Measurements from ENCODE around the gene RECK. TPM values are rescaled to one million over a fixed set of nuclear protein-coding genes. Genes with fewer than 3 reads are reported as not detected.

The RECK gene
- total RNA-seq, 1 donor from 2014 or later = 5.4 TPM

- Histone ChIP-seq H3K36me3 (no peaks in the 10 kb centered on the region), H3K9me3 (replicated peaks) (no peaks in the 10 kb centered on the region), H3K27me3 (ENCODE audit: low read depth) (peaks cover 20% of the 10 kb centered on the region), H3K27ac (replicated peaks) (peak overlapping the region; percentile 74), H3K4me1 (peaks cover 37% of the 10 kb centered on the region), H3K4me3 (peak overlapping the region; percentile 92)
- no peak for TF ChIP-seq CTCF (IDR thresholded peaks at IDR 0.05; ENCODE audit: borderline replicate concordance)
- no peak for DNase-seq
- intact Hi-C loops (cut with micrococcal nuclease) = no loop called here
Measured at GRCh38 chr9:36136894-36137391, 100.2 kb downstream of the RECK start.

GRCh38 chr9:36137392-36138004 is 100.8 kb downstream of the RECK start:
- TF ChIP-seq CTCF (IDR thresholded peaks at IDR 0.05; ENCODE audit: borderline replicate concordance) = no peak
- peaks cover 20% of the 10 kb centered on the region for H3K27me3 ChIP-seq (ENCODE audit: low read depth)
- H3K4me1 ChIP-seq = peaks cover 43% of the 10 kb centered on the region
- peak overlapping the region; percentile 92 for H3K4me3 ChIP-seq
- intact Hi-C loops (cut with micrococcal nuclease) = no loop called here
- no peak for DNase-seq
- no peaks in the 10 kb centered on the region for H3K9me3 ChIP-seq (replicated peaks)
- no peaks in the 10 kb centered on the region for H3K36me3 ChIP-seq
- H3K27ac ChIP-seq (replicated peaks) = peak overlapping the region; percentile 74

DNA sequence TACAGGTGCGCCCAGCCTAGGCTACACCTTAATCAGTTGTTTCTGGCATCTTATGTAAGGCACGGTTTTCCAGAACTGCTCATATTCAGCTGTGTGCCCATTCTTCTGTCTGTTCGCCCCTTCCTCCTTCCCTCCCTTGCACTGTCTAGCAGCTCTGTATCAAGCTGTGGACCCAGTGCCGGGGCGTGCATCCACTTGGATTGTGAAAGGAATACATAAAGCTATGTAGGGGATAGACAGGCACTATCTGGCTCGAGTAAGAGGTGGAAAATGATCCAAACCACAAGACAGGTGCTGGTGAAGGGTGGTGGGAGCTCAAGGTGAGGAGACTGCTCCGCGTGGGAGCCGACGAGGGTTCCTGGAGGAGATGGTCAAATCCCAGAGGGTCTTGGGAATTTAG is 101.8 kb downstream of the RECK start:
- TF ChIP-seq CTCF (IDR thresholded peaks at IDR 0.05; ENCODE audit: borderline replicate concordance) = no peak
- Histone ChIP-seq H3K27ac (replicated peaks) (no peak overlapping the region), H3K36me3 (no peaks in the 10 kb centered on the region), H3K27me3 (ENCODE audit: low read depth) (peaks cover 20% of the 10 kb centered on the region), H3K9me3 (replicated peaks) (no peaks in the 10 kb centered on the region), H3K4me1 (peaks cover 53% of the 10 kb centered on the region), H3K4me3 (no peak overlapping the region)
- no peak for DNase-seq
- intact Hi-C loops (cut with micrococcal nuclease) = no loop called here

- intact Hi-C loops (cut with micrococcal nuclease) = no loop called here
- H3K27ac ChIP-seq (replicated peaks) = no peak overlapping the region
- TF ChIP-seq CTCF (IDR thresholded peaks at IDR 0.05; ENCODE audit: borderline replicate concordance) = no peak
- no peak overlapping the region for H3K4me3 ChIP-seq
- no peaks in the 10 kb centered on the region for H3K9me3 ChIP-seq (replicated peaks)
- H3K4me1 ChIP-seq = peaks cover 54% of the 10 kb centered on the region
- peaks cover 20% of the 10 kb centered on the region for H3K27me3 ChIP-seq (ENCODE audit: low read depth)
- no peak for DNase-seq
- H3K36me3 ChIP-seq = no peaks in the 10 kb centered on the region
Measured at GRCh38 chr9:36138901-36139300, 102.2 kb downstream of the RECK start.

DNA sequence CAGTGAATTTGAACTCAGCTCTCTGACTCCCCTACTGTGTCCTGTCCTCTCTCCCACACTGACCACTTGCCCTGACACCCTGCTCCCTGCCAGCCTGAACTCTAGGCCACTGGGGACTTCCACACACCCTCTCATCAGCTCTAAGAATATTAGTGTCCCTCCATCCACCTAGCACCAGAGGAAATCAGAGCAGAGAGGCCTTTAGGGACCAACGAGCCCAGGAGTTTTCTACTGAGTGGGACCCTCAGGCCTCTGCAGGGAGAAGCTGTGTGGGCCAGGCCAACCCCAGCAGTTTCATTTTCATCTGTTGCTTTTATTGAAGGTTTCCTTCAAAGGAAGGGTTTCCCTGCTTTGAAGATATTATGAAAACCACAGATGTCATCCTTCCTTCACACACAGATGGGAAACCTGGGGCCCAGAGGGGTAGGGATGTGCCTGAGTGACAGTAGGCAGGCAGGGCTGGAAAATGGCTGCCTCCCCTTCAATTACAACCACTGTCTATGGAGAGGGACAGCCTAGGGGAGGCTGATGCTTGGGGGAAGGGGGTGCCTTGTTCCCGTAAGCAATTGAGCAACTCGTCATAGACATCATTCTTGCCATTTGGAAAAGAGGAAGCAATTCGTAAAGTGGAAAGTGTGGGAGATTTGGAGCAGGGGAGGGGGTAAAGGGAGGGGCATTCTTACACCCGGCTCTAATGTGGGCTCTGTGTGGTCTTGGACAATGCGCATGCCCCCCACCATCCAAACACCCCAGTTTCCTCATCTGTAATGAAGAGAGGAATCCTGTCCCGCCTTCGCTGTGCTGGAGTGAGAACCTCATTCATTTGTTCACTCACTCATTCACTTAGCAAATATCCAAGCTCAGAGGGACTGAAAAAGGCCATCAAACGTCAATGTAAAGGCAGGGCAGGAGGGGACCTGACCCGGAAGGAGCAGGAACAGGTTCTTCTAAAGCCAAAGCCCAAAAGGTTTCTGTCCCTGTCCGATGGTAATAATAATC is 103.7 kb downstream of the RECK start:
- no peak overlapping the region for H3K4me3 ChIP-seq
- peaks cover 20% of the 10 kb centered on the region for H3K27me3 ChIP-seq (ENCODE audit: low read depth)
- no peak overlapping the region for H3K27ac ChIP-seq (replicated peaks)
- no peaks in the 10 kb centered on the region for H3K36me3 ChIP-seq
- H3K4me1 ChIP-seq = peaks cover 54% of the 10 kb centered on the region
- no peak for DNase-seq
- no peak for TF ChIP-seq CTCF (IDR thresholded peaks at IDR 0.05; ENCODE audit: borderline replicate concordance)
- H3K9me3 ChIP-seq (replicated peaks) = no peaks in the 10 kb centered on the region
- intact Hi-C loops (cut with micrococcal nuclease) = no loop called here
